Measurements from ENCODE around the gene TEDC2.

- no peak for TF ChIP-seq CTCF (IDR thresholded peaks at IDR 0.05 in 2 of 3, conservative IDR thresholded peaks at IDR 0.05 in 1 of 3; ENCODE audit: control insufficient read depth in 2 of 3, extremely low read depth in 1 of 3, insufficient read depth in 1 of 3, low read depth in 3 of 3, low read length in 3 of 3)
- no peak for TF ChIP-seq PBX3 (IDR thresholded peaks at IDR 0.05; ENCODE audit: insufficient replicate concordance, low read depth, low read length)
- no peak for TF ChIP-seq STAT3 (IDR thresholded peaks at IDR 0.05; ENCODE audit: low read depth, low read length)
- no peak for TF ChIP-seq EP300 (IDR thresholded peaks at IDR 0.05; ENCODE audit: borderline replicate concordance in 1 of 2, control insufficient read depth in 1 of 2, low read depth in 2 of 2, low read length in 2 of 2)
- no peak for TF ChIP-seq POLR2A (IDR thresholded peaks at IDR 0.05; ENCODE audit: low read depth, low read length)
- TF ChIP-seq SREBF2 (IDR thresholded peaks at IDR 0.05; ENCODE audit: low read length) = no peak
Observed at GRCh38 chr16:2471016-2471652, 11.2 kb downstream of the TEDC2 start, which contains the start of gene NTN3.

All from GM12878 (cell line).